Thyroid gland (tissue), 4 donors: Measurements from ENCODE around the gene SYNJ2. TPM values are rescaled to one million over a fixed set of nuclear protein-coding genes. Genes with fewer than 3 reads are reported as not detected.

Experiments
- DNase-seq, 2 donors: peaks; one replicate each; pipeline ENCODE4 v3.0.0-alpha.2; 2019
- H3K27ac ChIP-seq, 3 donors: fragments of 200-600 bp; sonication (generic); 1 replicate in 2 of 3; 2 replicates in 1 of 3; pipeline ENCODE4 v1.5.1; 2016 to 2019; ENCODE audit warnings: mild to moderate bottlenecking in 1 of 3, moderate library complexity in 1 of 3
- H3K27me3 ChIP-seq: fragments of 200-600 bp; sonication (generic); one replicate; pipeline ENCODE4 v1.5.1; 2019
- H3K36me3 ChIP-seq, 2 donors: fragments of 200-600 bp; sonication (generic); one replicate each; pipeline ENCODE4 v1.5.1; 2016 to 2019
- H3K4me1 ChIP-seq, 2 donors: fragments of 200-600 bp; sonication (generic); one replicate each; pipeline ENCODE4 v1.5.1; 2017 to 2019
- H3K4me3 ChIP-seq, 3 donors: fragments of 200-600 bp; sonication (generic); replicated peaks in 1 of 3; 1 replicate in 2 of 3; 2 replicates in 1 of 3; pipeline ENCODE4 v1.5.1; 2016; ENCODE audit warnings: mild to moderate bottlenecking in 1 of 3
- H3K9me3 ChIP-seq: fragments of 200-600 bp; sonication (generic); one replicate; pipeline ENCODE4 v1.5.1; 2017
- CTCF ChIP-seq, 6 experiments: fragments of 200-600 bp in 3 of 6; fragments of 450-650 bp in 3 of 6; sonication (generic) in 3 of 6; IDR thresholded peaks; one replicate each; pipeline ENCODE4 v1.5.1; 2016 to 2019; ENCODE audit warnings: antibody characterized with exemption in 6 of 6, mild to moderate bottlenecking in 2 of 6, inconsistent platforms in 1 of 6, moderate library complexity in 1 of 6
- POLR2A ChIP-seq, 2 donors: fragments of 450-650 bp; IDR thresholded peaks; one replicate each; pipeline ENCODE4 v1.6.1; 2017; ENCODE audit warnings: antibody characterized with exemption in 2 of 2, mild to moderate bottlenecking in 2 of 2, moderate library complexity in 1 of 2
- WGBS, 2 donors: methylation state at CpG; one replicate each; pipeline ENCODE4 v1.1.5; 2017; 5-methylcytosine and 5-hydroxymethylcytosine counted together
- intact Hi-C: fragments of 100-400 bp; cut with DNase I; formaldehyde crosslinking; loops from one replicate; pipeline ENCODE4 v1.15.1; 2023
- total RNA-seq, 4 donors: library from RNA; depleted of rRNA; stranded (reverse); fragments of >200 nt; gene quantifications; one replicate each; pipeline ENCODE4 v1.2.3, GENCODE V29; 2016

SYNJ2 gene
- total RNA-seq, 4 donors from 2014 or later, result 11.3 to 22.7 (median 13.5) TPM

GRCh38 chr6:158028876-158029275, 47.2 kb downstream of the SYNJ2 start:
- Histone ChIP-seq H3K4me3 (no peak overlapping the region), H3K27me3 (no peaks in the 10 kb centered on the region), H3K36me3 (no peaks in the 10 kb centered on the region), H3K4me1 (peaks cover 13 to 43% of the 10 kb centered on the region in 2 donors), H3K27ac (no peak overlapping the region), H3K9me3 (no peaks in the 10 kb centered on the region)
- 91 to 97% methylated on average over 7 to 8 of the region's 8 CpGs for WGBS, 2 donors
- TF ChIP-seq POLR2A (IDR thresholded peaks at IDR 0.05), result no peak
- TF ChIP-seq CTCF (IDR thresholded peaks at IDR 0.05), result no peak
- intact Hi-C loops, result no loop called here
- DNase-seq, result no peak

DNA sequence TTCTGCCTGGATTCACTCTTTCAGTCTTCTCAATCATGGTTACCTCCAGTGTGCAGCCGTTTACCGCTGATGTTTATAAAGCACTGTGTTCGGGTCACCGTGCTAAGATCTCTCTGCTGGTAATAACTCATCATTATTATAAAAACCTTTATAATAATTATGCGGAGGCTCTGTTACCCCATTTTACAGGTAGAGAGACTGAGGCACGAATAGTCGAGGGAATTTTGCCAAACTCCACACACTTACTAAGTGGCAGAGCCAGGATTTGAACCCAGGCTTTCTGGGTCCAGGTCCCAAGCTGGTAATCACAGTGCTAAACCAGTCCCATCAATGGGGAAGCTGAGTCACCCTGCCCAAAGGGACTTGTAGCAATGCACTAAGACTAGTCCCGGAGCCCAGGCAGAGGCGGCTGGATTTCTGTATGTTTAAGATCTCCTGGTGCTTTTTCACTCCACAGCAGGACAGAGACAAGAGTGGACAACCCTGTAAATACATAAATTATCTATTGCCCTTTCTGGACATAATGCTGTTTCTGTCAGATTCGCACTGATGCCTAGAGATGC, 48.1 kb downstream of the SYNJ2 start:
- Histone ChIP-seq H3K4me3 (no peak overlapping the region), H3K36me3 (no peaks in the 10 kb centered on the region), H3K27me3 (no peaks in the 10 kb centered on the region), H3K4me1 (peaks cover 13 to 43% of the 10 kb centered on the region in 2 donors), H3K9me3 (no peaks in the 10 kb centered on the region), H3K27ac (no peak overlapping the region)
- intact Hi-C loops, result no loop called here
- WGBS, 2 donors, result 95 to 97% methylated on average over 10 of the region's 10 CpGs
- no peak for DNase-seq
- TF ChIP-seq POLR2A (IDR thresholded peaks at IDR 0.05) (no peak), CTCF (IDR thresholded peaks at IDR 0.05) (no peak)

DNA sequence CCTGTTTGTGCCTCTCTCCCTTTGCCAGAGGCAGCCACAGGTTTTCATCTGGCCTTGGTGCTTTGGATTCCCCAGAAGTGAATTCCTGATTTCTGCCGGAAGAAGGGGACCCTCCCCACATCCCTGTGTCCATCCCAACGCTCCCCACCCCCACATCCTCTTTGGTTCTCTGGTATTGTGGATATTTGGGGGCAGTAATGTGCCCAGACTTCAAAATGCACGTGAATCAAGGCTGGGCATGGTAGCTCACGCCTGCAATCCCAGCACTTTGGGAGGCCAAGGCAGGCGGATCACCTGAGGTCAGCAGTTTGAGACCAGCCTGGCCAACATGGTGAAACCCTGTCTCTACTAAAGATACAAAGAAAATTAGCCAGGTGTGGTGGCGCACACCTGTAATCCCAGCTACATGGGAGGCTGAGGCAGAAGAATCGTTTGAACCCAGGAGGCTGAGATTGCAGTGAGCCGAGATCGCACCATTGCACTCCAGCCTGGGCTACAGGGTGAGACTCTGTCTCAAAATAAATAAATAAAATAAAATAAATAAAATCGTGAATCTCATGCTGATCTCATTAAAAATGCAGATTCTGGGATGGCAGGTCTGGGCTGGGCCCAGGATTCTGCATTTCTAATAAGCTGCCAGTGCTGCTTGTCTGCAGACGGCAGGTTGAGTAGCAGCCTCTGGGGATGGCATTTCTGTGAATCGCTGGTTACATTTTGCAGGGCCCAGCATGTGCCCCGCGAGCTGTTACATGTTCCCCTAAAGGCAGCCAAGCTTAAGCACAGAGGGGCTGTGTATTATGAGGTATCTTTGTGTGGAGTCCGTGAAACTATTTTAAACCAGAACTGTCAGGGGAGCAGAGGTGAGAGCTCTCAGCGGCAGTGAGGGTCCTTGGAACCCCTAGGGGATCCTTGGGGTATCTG, 49.0 kb downstream of the SYNJ2 start:
- WGBS, 2 donors, result 93% methylated on average over 16 of the region's 16 CpGs
- Histone ChIP-seq H3K27ac (no peak overlapping the region), H3K27me3 (no peaks in the 10 kb centered on the region), H3K4me3 (no peak overlapping the region), H3K36me3 (no peaks in the 10 kb centered on the region), H3K9me3 (no peaks in the 10 kb centered on the region), H3K4me1 (peaks cover 13 to 41% of the 10 kb centered on the region in 2 donors)
- no peak for TF ChIP-seq POLR2A (IDR thresholded peaks at IDR 0.05)
- TF ChIP-seq CTCF (IDR thresholded peaks at IDR 0.05), result no peak
- peak in 1 of 2 donors; percentile 0 for DNase-seq
- intact Hi-C loops, result no loop called here

GRCh38 chr6:158031381-158032353, 50.0 kb downstream of the SYNJ2 start:
- peak overlapping the region in 2 of 3 donors; percentile 29 to 32 for H3K27ac ChIP-seq
- TF ChIP-seq POLR2A (IDR thresholded peaks at IDR 0.05), result no peak
- no peak for TF ChIP-seq CTCF (IDR thresholded peaks at IDR 0.05)
- peaks cover 3 to 31% of the 10 kb centered on the region in 2 donors for H3K4me1 ChIP-seq
- H3K9me3 ChIP-seq, result no peaks in the 10 kb centered on the region
- no peak overlapping the region for H3K4me3 ChIP-seq
- H3K27me3 ChIP-seq, result no peaks in the 10 kb centered on the region
- no peaks in the 10 kb centered on the region for H3K36me3 ChIP-seq
- DNase-seq, result peak; percentile 9 to 18
- intact Hi-C loops, result no loop called here
- 68 to 85% methylated on average over 17 to 20 of the region's 20 CpGs for WGBS, 2 donors
